ENCODE results near the gene FNDC3B. TPM values are rescaled to one million over a fixed set of nuclear protein-coding genes. Genes with fewer than 3 reads are reported as not detected.

FNDC3B gene
- total RNA-seq, 1 donor from 2014 or later: 290 TPM

DNA sequence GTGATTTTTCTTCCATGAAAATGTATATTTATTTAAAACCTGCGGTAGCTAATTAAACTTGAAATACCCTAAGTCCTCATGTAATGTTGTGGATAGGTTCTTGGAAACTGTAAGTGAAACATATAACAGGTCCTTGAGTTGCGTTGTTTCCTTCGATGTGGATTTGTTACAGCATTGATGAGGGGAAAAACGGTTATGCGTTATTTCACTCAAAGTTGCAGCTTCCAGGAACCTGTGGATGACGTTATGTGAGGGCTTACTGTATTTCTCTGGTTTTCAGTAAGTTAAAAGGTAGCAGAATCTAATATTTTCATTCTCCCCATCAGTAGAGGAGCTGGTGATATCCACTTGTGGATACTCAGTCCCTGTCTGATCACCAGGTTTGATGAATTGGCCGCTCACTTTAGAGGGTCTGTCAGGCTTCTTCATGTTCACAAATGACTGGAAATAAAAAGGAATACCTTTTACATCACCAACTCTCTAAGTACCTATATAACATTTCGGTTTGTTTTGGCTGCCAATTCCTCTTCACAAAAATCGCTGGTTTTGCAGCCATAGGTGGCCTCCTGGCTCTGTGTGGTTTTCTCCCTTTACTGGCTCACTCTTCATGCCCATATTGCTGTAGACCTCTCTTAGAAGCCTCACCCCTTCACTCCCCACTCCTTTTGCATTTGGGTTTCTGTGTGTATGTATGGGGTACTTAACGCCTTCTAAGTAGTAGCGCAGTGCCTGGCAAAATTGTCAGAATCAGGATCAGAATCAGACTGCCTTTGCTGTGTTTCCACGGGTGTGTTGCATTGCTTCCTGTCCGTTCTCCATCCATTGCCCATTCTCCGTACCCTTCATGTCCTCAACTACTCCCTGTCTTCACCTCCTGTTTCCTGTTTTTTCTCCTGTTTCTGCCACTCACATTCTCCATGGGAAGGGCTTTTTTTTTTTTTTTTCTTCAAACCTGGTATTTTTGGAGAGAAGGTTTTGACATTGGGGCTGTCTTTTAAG is 112.6 kb downstream of the FNDC3B start:
- H3K27me3 Mint-ChIP-seq (ENCODE audit: low read depth): no peaks in the 10 kb centered on the region

DNA sequence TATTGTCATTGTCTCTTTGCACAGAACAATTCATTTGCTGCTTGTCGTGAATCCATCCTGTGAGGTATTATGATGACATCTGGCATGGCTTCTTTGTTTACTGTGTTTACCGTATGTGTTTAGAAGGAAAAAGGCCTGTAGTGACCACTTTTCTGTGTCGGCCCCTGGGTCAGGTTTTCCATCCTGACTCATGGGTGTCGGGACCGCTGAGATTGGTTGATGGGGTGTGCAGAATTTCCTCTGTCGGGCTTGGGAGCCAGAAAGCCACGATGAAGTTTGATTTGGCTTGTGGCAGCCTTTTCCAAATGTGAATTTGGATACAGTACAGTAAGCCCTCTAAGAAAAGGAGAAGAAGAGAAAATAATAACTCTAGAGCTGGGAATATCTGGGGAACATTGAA is 113.5 kb downstream of the FNDC3B start:
- peak overlapping the region; percentile 51 for H3K4me3 Mint-ChIP-seq (ENCODE audit: unreplicated experiment)
- no peaks in the 10 kb centered on the region for H3K9me3 Mint-ChIP-seq (ENCODE audit: low read depth)
- peaks cover 11% of the 10 kb centered on the region for H3K36me3 Mint-ChIP-seq (ENCODE audit: low read depth)
- TF ChIP-seq, protein P1, sequence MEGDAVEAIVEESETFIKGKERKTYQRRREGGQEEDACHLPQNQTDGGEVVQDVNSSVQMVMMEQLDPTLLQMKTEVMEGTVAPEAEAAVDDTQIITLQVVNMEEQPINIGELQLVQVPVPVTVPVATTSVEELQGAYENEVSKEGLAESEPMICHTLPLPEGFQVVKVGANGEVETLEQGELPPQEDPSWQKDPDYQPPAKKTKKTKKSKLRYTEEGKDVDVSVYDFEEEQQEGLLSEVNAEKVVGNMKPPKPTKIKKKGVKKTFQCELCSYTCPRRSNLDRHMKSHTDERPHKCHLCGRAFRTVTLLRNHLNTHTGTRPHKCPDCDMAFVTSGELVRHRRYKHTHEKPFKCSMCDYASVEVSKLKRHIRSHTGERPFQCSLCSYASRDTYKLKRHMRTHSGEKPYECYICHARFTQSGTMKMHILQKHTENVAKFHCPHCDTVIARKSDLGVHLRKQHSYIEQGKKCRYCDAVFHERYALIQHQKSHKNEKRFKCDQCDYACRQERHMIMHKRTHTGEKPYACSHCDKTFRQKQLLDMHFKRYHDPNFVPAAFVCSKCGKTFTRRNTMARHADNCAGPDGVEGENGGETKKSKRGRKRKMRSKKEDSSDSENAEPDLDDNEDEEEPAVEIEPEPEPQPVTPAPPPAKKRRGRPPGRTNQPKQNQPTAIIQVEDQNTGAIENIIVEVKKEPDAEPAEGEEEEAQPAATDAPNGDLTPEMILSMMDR (IDR thresholded peaks at IDR 0.05): no peak
- H3K27ac Mint-ChIP-seq (ENCODE audit: unreplicated experiment): peak overlapping the region; percentile 99
- H3K4me1 Mint-ChIP-seq (ENCODE audit: low read depth): peaks cover 83% of the 10 kb centered on the region
- H3K27me3 Mint-ChIP-seq (ENCODE audit: low read depth): no peaks in the 10 kb centered on the region
- DNase-seq (ENCODE audit: low spot score): no peak

More for the DNA sequence above, 112.6 kb downstream of the FNDC3B start:
- Mint-ChIP-seq H3K4me3 (ENCODE audit: unreplicated experiment) (peak overlapping the region; percentile 13), H3K36me3 (ENCODE audit: low read depth) (peaks cover 13% of the 10 kb centered on the region), H3K27ac (ENCODE audit: unreplicated experiment) (peak overlapping the region; percentile 99), H3K9me3 (ENCODE audit: low read depth) (no peaks in the 10 kb centered on the region), H3K4me1 (ENCODE audit: low read depth) (peaks cover 84% of the 10 kb centered on the region)
- DNase-seq (ENCODE audit: low spot score): no peak
- TF ChIP-seq, protein P1 (IDR thresholded peaks at IDR 0.05): no peak

DNA sequence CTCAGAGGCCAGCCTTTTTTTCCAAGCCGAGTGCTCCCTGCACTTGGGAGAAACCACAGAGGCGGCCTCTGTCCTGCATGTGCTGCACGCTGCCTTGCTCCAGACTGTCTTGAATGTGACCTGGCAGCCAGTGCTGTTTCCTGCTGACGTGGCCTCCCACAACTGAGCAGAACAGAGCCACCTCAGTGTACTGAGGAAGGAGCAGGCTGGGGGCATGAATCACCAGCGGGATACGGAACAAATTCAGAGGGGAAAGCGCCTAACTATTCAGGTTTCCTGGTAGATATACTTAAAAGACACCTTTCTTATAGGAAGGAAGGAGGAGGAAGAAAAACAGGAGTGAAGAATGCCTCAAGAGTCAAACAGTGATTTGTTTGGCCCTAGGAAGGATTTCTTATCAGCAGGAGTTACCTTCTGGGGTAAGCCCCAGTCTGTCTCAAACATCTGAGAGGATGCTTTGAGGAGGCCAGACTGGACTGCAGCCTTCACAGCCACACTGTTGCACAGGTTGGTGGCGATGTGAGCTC is 114.0 kb downstream of the FNDC3B start:
- Mint-ChIP-seq H3K27me3 (ENCODE audit: low read depth) (no peaks in the 10 kb centered on the region), H3K4me1 (ENCODE audit: low read depth) (peaks cover 81% of the 10 kb centered on the region), H3K4me3 (ENCODE audit: unreplicated experiment) (peak overlapping the region; percentile 51), H3K27ac (ENCODE audit: unreplicated experiment) (peak overlapping the region; percentile 99), H3K36me3 (ENCODE audit: low read depth) (peaks cover 11% of the 10 kb centered on the region), H3K9me3 (ENCODE audit: low read depth) (no peaks in the 10 kb centered on the region)
- TF ChIP-seq, protein P1 (IDR thresholded peaks at IDR 0.05): no peak
- DNase-seq (ENCODE audit: low spot score): peak; percentile 94

DNA sequence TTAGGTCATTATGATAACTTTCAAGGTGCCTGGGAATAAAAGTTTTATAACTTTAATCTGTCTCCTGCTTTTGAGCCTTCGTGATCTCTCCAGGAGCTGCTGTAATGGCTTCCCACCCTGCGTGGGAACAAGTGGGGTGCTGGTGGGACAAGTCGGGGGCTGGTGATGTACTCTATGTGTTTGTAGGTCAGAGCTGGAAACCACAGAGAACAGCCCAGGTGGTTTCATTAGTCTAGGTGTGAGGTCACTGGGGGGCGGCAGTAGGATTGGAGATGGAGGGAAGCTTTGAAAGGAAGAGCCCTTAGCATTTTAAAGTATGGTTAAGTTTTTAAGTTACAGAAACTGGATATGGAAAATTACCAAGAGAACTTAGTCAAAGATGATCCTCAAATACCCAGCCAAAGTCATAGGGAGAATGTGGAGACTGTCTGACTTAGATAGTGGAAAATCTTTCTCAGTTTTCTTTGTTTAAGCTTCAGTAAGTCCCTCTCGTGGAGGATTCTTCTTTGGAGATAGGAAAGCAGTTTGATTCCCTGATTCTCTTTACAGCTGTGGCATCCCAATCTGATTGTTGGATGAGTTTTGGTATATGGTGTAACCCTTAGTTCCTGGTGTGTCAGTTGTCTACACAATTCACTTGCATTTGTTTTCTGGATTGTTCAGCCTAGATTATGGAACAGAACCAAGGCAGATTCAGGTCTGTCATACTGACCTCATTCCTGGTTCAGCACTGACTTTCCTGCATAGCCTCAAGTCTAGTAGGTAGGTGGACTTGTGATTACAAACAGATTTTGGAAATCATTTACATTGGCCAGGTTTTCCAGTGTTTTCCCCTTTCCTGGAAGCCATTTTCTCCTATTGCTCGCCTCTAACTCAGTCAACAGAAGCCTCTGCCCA is 115.6 kb downstream of the FNDC3B start:
- H3K4me3 Mint-ChIP-seq (ENCODE audit: unreplicated experiment): no peak overlapping the region
- no peaks in the 10 kb centered on the region for H3K27me3 Mint-ChIP-seq (ENCODE audit: low read depth)
- DNase-seq (ENCODE audit: low spot score): no peak
- TF ChIP-seq, protein P1 (IDR thresholded peaks at IDR 0.05): no peak
- peak overlapping the region; percentile 99 for H3K27ac Mint-ChIP-seq (ENCODE audit: unreplicated experiment)
- H3K36me3 Mint-ChIP-seq (ENCODE audit: low read depth): peaks cover 11% of the 10 kb centered on the region
- no peaks in the 10 kb centered on the region for H3K9me3 Mint-ChIP-seq (ENCODE audit: low read depth)
- peaks cover 85% of the 10 kb centered on the region for H3K4me1 Mint-ChIP-seq (ENCODE audit: low read depth)

Data from chondrocyte (in vitro differentiated cells).